SH-SY5Y (cell line): Measurements from ENCODE around the gene HMGCLL1.

Experiments used
- GATA2 ChIP-seq: IDR thresholded peaks from 2 replicates; pipeline ENCODE4 v1.6.1; 2011; ENCODE audit warnings: mild to moderate bottlenecking, low read depth, low read length
- GATA3 ChIP-seq: IDR thresholded peaks from 2 replicates; pipeline ENCODE4 v1.6.1; 2011; ENCODE audit warnings: low read depth, mild to moderate bottlenecking, low read length, moderate library complexity

GRCh38 chr6:55456016-55456415 is 123.0 kb downstream of the HMGCLL1 start:
- TF ChIP-seq GATA2 (no peak), GATA3 (no peak)
